MM.1S (cell line): ENCODE measurements around the gene PRKG1.

Experiments used
- DNase-seq: peaks from one replicate; pipeline ENCODE4 v3.0.0-alpha.2; 2015
- H2AFZ ChIP-seq: fragments of 300-600 bp; sonication (generic); 2 replicates; pipeline ENCODE4 v1.6.0; 2016; ENCODE audit warnings: antibody characterized with exemption, low read length
- H3F3A ChIP-seq: fragments of 300-600 bp; sonication (generic); 2 replicates; pipeline ENCODE4 v1.6.1; 2016; ENCODE audit warnings: mild to moderate bottlenecking, antibody characterized with exemption, low read length, moderate library complexity, mixed read lengths; ENCODE audit not compliant: insufficient read depth
- H3K27ac ChIP-seq: fragments of 300-600 bp; sonication (generic); 2 replicates; pipeline ENCODE4 v1.5.1; 2016; ENCODE audit warnings: mild to moderate bottlenecking, low read length
- H3K27me3 ChIP-seq: fragments of 300-600 bp; sonication (generic); replicated peaks from 2 replicates; pipeline ENCODE4 v1.6.0; 2016; ENCODE audit warnings: low read length; ENCODE audit not compliant: insufficient read depth
- H3K36me3 ChIP-seq: fragments of 300-600 bp; sonication (generic); replicated peaks from 2 replicates; pipeline ENCODE4 v1.6.1; 2016; ENCODE audit warnings: mild to moderate bottlenecking, low read length, mixed read lengths; ENCODE audit not compliant: insufficient read depth
- H3K4me1 ChIP-seq: fragments of 300-600 bp; sonication (generic); 2 replicates; pipeline ENCODE4 v1.6.1; 2016; ENCODE audit warnings: low read length, mixed read lengths
- H3K4me2 ChIP-seq: fragments of 300-600 bp; sonication (generic); 2 replicates; pipeline ENCODE4 v1.6.0; 2016; ENCODE audit warnings: low read depth, low read length
- H3K4me3 ChIP-seq: fragments of 300-600 bp; sonication (generic); 2 replicates; pipeline ENCODE4 v1.5.1; 2016; ENCODE audit warnings: low read length, mixed read lengths
- H3K79me2 ChIP-seq: fragments of 300-600 bp; sonication (generic); 2 replicates; pipeline ENCODE4 v1.6.1; 2016; ENCODE audit warnings: mixed run types, low read length, mixed read lengths
- H3K9ac ChIP-seq: fragments of 300-600 bp; sonication (generic); 2 replicates; pipeline ENCODE4 v1.6.1; 2016; ENCODE audit warnings: low read length, mixed read lengths
- H3K9me2 ChIP-seq: fragments of 300-600 bp; sonication (generic); replicated peaks from 2 replicates; pipeline ENCODE4 v1.6.1; 2016; ENCODE audit warnings: mild to moderate bottlenecking, low read length, mixed read lengths; ENCODE audit not compliant: insufficient read depth
- H3K9me3 ChIP-seq: fragments of 300-600 bp; sonication (generic); replicated peaks from 2 replicates; pipeline ENCODE4 v1.6.1; 2016; ENCODE audit warnings: mild to moderate bottlenecking, low read length, mixed read lengths; ENCODE audit not compliant: insufficient read depth
- H4K20me1 ChIP-seq: fragments of 300-600 bp; sonication (generic); 2 replicates; pipeline ENCODE4 v1.6.1; 2016; ENCODE audit warnings: mild to moderate bottlenecking, low read length, moderate library complexity, mixed read lengths; ENCODE audit not compliant: insufficient read depth
- CTCF ChIP-seq: fragments of 300-600 bp; sonication (generic); IDR thresholded peaks from 2 replicates; pipeline ENCODE4 v1.5.1; 2016; ENCODE audit warnings: antibody characterized with exemption, low read length, mixed read lengths
- EZH2 ChIP-seq: fragments of 300-600 bp; sonication (generic); optimal IDR thresholded peaks from 2 replicates; pipeline ENCODE3; 2017; ENCODE audit warnings: low read depth, mild to moderate bottlenecking, antibody characterized with exemption, low read length, mixed read lengths
- EZH2phosphoT487 ChIP-seq: fragments of 300-600 bp; sonication (generic); IDR thresholded peaks from 2 replicates; pipeline ENCODE4 v1.6.1; 2018; ENCODE audit warnings: antibody characterized with exemption, low read length

Gene PRKG1

GRCh38 chr10:51230887-51231585 lies 156.7 kb downstream of the PRKG1 start:
- Histone ChIP-seq H3K36me3 (no peaks in the 10 kb centered on the region), H3F3A (0 out of 2 replicates have a peak, but pooled peaks cover 5% of the 10 kb centered on the region), H3K9me3 (no peaks in the 10 kb centered on the region), H3K27ac (no peak overlapping the region), H3K27me3 (no peaks in the 10 kb centered on the region), H2AFZ (no peak overlapping the region), H3K9ac (no peak overlapping the region), H3K4me1 (peaks cover 9% of the 10 kb centered on the region; the same call in 1 of the 2 replicates), H4K20me1 (no peaks in the 10 kb centered on the region), H3K79me2 (no peaks in the 10 kb centered on the region), H3K4me2 (no peak overlapping the region), H3K9me2 (no peaks in the 10 kb centered on the region), H3K4me3 (no peak overlapping the region)
- no peak for DNase-seq
- no peak for TF ChIP-seq EZH2phosphoT487
- no peak for TF ChIP-seq EZH2
- TF ChIP-seq CTCF, result no peak

- Histone ChIP-seq H3K36me3 (no peaks in the 10 kb centered on the region), H3K9me2 (no peaks in the 10 kb centered on the region), H3K9ac (no peak overlapping the region), H4K20me1 (no peaks in the 10 kb centered on the region), H3K4me2 (no peak overlapping the region), H3K27me3 (no peaks in the 10 kb centered on the region), H3F3A (0 out of 2 replicates have a peak, but pooled peaks cover 5% of the 10 kb centered on the region), H3K9me3 (no peaks in the 10 kb centered on the region), H3K79me2 (no peaks in the 10 kb centered on the region), H3K4me3 (no peak overlapping the region), H3K4me1 (peaks cover 17% of the 10 kb centered on the region), H2AFZ (no peak overlapping the region), H3K27ac (no peak overlapping the region)
- TF ChIP-seq EZH2 (no peak), EZH2phosphoT487 (no peak), CTCF (no peak)
- DNase-seq, result no peak
Observed at GRCh38 chr10:51231754-51232153, 157.5 kb downstream of the PRKG1 start.

GRCh38 chr10:51233337-51234100 lies 159.2 kb downstream of the PRKG1 start:
- Histone ChIP-seq H3K4me1 (peaks cover 22% of the 10 kb centered on the region), H4K20me1 (no peaks in the 10 kb centered on the region), H3K4me2 (no peak overlapping the region), H3K9me2 (no peaks in the 10 kb centered on the region), H2AFZ (no peak overlapping the region), H3K9me3 (no peaks in the 10 kb centered on the region), H3K27ac (no peak overlapping the region), H3K27me3 (no peaks in the 10 kb centered on the region), H3F3A (0 out of 2 replicates have a peak, but pooled peaks cover 5% of the 10 kb centered on the region), H3K9ac (no peak overlapping the region), H3K4me3 (no peak overlapping the region), H3K36me3 (no peaks in the 10 kb centered on the region), H3K79me2 (no peaks in the 10 kb centered on the region)
- DNase-seq, result no peak
- TF ChIP-seq EZH2 (no peak), EZH2phosphoT487 (no peak), CTCF (no peak)
